HG03460 (cell line): Measurements from ENCODE around the gene COLEC11.
"Not testable (repeated sequence)": the region's sequence is repeated elsewhere in the genome, so short reads cannot be mapped to it uniquely, and the experiment has no call there.

ENCODE experiments used
- ATAC-seq: cut with Tn5 transposase; IDR thresholded peaks from one replicate; pipeline ENCODE4 v1.9.1; 2021; ENCODE audit not compliant: unreplicated experiment

The COLEC11 gene

DNA sequence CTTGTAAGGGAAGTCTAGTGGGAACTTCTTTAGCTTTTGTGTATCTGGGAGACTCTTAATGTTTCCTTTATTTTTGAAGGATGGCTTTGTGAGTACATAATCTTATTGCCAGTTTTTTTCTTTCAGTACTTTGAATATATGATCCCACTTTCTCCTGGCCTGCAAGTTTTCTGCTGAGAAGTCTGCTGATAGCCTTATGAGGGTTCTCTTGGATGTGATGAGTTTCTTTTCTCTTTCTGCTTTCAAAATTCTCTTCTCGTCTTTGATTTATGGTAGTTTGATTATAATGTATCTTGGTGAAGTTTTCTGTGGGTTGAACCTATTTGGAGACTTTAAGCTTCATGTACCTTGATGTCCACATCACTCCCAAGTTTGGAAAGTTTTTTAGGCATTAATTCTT is 28.1 kb downstream of the COLEC11 start:
- no peak for ATAC-seq

- no peak for ATAC-seq
These were observed 29.3 kb downstream of the COLEC11 start for GRCh38 chr2:3624059-3624794.

DNA sequence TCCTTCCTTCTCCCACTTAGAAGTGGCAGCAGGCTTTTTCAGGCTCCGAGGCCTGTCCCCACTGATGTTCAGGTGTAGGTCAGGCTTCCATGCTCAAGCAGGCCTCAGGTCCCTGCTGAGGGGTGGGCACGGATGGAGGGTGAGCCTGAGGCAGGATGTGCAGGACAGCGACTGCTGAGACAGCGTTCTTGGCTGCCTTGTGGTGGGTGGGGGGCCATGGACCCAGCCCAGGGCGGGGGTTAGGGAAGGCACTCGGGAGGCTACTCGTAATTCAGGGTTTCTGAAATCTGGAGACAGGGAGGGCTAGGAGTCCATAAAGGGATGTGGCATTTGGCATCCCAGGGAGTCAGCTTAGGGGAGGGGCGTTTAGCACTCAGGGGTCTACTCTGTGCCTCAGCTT is 30.3 kb downstream of the COLEC11 start:
- no peak for ATAC-seq

DNA sequence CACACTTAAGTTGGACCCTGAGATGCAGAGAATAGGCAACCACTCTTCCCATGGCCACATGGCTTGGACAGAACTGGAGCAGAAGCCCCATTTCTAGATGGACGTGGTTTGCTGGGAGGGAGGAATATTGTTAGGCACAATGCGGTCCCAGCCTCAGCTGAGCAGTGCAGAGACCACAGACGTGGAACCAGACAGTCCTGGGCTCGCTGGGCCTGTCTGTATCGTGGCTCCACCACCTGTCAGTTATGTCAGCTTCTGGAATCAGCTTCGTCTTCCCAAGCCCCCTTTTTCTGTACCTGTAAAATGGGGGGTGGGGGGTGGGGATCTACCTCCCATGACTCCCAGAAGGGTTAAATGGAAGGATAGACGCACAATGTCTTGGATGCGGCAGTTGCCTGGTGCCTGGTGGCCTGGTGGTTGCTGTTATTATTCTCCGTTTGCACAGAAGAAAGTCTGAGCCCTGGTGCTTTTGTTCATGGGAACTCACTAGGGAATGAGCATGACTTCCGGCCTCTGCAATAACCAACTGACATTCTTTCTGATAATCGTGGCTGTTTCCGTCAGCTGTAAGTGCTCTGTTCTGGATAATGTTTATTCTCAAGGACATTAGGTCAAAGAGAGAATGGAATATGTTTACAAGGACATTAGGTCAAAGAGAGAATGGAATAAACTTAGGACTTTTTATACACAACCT is 31.4 kb downstream of the COLEC11 start:
- no peak for ATAC-seq

- ATAC-seq, result no peak
These were observed 32.0 kb downstream of the COLEC11 start for GRCh38 chr2:3626812-3627499.

DNA sequence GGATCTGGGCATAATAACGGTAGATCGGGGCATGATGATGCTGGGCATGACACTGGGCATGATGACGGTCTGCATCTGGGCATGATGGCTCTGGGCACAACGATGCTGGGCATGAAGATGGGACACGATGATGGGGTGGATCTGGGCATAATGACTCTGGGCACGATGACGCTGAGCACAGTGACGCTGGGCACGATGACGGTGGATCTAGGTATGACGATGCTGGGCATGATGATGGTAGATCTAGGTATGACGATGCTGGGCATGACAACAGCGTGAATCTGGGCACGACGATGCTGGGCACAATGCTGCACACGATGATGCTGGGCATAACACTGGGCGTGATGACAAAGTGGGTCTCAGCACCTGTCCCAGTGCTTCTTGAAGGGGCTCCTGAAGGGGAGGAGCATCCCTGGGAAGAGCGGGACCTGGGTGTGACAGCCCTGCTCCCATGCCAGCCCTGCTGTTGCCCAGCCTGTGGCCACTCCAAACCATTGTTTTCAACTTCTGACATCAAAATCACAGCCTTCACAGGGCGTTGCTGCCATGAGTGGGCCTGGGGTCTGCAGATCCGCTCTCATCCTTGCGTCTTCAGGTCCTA is 32.7 kb downstream of the COLEC11 start:
- ATAC-seq, result no peak

GRCh38 chr2:3628241-3628679 is 33.3 kb downstream of the COLEC11 start:
- ATAC-seq, result no peak

DNA sequence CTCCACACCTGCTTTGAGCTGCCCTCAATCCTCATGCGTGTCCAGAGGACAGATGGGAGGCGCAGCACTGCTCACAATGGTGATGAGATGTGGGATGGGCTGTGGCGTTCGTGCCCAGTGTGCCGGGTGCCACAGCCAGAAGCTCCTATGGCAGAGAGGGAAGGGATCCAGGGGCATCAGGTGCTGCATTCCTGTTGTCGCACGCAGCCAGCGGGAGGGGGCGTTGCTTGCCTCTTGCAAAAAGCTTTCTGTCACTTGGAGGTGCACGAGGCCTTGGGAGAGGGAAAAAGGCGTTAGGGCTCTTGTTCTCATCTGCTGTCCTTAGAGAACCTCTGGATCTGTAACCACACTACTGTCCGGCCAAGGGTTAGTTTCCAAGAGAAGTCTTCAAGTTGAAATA is 33.9 kb downstream of the COLEC11 start:
- ATAC-seq, result no peak

GRCh38 chr2:3630631-3631030 is 35.7 kb downstream of the COLEC11 start:
- no peak for ATAC-seq

- no peak for ATAC-seq
These were observed 36.4 kb downstream of the COLEC11 start for GRCh38 chr2:3631161-3631850.

- no peak for ATAC-seq
These were observed 37.1 kb downstream of the COLEC11 start for GRCh38 chr2:3631851-3632659.

DNA sequence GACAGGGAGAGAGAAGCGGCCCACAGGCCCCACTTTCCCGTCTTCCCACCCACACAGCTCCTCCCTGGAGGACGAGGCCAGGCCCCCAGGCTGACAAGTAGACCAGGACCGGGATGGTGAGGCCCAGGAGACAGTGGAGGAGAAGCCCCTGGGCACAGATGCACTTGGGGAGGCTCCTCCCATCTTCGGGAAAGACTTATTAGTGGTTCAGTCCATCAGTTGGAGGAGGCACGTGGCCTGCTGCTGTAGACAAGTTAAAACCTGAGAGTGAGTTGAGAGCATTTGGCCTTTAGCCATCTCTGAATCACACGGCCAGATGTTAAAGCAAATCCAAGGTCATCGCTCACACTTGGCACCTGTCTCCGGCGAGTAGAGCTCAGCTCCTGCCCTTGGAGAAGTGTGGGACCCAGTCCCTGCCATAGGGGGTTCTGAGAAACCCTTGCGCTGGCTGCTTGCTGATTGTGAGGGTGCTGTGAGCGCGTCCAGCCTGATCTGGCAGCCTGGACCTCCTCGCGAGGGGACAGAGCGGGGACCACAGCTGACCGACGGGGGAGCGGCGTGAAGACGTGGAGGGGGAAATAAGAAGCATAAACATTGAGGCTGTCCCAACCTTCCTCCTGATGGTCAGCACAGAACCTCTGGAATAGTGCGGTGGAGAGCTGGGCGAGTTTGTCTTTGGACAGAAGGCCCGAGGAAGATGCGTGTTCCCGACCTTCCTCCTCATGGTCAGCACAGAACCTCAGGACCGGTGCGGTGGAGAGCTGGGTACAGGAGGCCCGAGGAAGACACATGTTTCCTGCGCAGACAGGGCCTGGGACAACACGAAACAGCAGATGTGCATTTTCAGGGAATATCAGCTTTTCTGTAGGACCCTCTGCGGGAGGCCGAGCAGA is 38.4 kb downstream of the COLEC11 start:
- ATAC-seq, result no peak

DNA sequence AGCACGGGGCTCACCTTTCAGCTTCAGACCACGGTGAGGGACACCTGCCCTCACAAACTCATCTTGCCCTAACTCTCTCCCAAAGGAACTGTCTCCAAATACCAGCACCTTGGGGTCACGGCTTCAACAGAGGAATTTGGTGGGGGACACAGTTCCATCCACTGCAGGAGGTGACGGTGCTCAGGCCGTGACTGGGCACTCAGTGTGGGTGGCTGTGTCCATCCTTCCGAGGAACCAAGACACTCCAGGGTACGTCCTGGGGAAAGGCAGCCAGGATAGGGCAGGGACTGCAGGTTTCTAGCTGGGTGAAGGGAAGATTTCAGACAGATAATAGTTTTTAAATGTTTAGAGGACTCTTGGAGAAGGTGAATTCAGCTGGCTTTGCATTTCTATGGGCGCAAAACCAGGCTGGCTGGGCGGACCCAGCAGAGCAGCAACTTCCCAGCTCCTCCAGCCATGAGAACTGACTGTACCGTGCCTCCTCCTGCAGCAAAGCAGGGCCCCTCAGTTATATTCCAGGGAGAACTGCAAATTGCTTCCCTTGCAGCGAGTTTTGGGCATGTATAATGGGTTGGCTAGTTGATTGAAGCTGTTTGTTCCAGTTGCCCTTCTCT is 39.2 kb downstream of the COLEC11 start:
- ATAC-seq, result no peak

DNA sequence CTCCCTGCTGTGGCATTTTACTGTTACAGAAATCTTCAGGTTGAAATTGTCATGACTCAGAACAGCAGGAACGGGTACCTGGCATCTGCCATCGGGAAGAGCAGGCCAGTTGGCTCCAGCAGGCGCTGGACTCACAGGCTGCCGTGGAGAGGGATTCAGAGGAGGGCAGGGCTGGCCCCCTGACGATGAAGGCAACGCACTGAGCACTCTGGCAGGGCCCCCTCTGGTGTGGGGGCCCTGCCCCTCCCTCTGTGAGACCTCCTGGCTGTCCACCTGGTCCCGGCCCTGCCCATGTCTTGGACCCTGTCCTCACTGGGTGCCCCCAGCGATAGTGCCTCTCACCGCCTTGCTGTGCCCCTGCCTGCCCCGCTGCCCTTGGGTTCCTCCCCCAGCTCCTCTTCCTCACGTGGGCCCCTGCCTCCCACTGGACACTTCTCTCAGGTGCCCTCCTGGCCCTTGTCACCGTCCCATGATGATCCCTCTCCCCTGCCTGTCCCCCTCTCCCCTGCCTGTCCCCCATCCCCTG is 39.7 kb downstream of the COLEC11 start:
- ATAC-seq, result no peak

DNA sequence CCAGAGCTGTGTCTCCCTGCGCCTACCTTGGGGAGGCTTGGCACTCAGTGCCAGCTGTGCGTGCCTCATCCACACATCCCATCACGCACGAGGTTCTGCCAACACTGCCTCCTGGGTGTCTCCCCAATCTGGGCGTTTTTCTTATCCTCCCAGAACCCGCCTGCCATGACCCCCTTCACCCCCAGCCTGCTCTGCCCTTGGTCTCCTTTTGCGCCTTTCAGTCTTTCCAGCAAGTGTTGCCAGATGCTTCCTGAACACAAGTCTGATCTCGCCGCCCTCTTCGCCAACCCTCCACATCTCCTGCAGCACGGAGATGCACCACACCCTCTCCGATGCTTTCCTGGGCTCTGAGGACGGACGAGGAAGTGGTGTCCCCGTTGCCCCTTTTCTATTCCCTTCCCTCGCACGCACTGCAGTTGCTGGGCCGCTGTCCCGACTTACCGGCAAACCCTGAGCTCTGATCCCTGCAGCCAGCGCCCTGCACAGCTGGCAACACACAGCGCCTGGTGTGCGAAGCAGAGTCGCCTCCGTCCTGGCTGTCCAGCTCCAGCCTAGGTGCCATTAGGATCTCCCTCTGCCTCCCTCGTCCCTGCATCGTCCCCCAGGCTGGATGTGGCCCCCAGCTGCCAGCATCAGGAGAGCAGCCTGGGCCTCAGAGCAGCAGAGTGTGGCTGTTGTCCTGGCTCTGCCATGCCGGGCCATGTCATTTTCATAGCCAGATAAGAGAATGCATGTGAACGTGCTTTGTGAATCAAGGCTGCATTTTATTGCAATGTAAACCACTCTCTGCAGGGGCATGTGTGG is 40.5 kb downstream of the COLEC11 start:
- ATAC-seq, result no peak

DNA sequence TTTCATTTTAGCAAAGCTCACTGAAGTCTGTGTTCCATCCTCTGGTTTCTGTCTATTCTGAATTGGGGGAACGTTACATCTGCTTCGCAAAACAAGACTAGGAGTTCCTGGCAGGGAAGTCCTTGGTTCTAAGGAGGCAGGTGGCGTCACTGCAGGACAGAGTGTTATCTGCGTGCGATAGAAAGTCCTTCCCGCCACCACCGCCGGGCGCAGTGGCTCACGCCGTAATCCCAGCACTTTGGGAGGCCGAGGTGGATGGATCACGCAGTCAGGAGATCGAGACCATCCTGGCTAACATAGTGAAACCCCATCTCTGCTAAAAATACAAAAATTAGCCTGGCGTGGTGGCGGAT is 41.0 kb downstream of the COLEC11 start:
- ATAC-seq, result not testable (repeated sequence)

GRCh38 chr2:3636586-3637310 is 41.8 kb downstream of the COLEC11 start:
- no peak for ATAC-seq
